HG03108 (cell line): ENCODE data around the gene CCDC172.
"Not testable (repeated sequence)": the region's sequence is repeated elsewhere in the genome, so short reads cannot be mapped to it uniquely, and the experiment has no call there.

Experiments
- ATAC-seq: cut with Tn5 transposase; IDR thresholded peaks from one replicate; pipeline ENCODE4 v1.9.1; 2021; ENCODE audit warnings: moderate library complexity; ENCODE audit not compliant: unreplicated experiment

The CCDC172 gene

DNA sequence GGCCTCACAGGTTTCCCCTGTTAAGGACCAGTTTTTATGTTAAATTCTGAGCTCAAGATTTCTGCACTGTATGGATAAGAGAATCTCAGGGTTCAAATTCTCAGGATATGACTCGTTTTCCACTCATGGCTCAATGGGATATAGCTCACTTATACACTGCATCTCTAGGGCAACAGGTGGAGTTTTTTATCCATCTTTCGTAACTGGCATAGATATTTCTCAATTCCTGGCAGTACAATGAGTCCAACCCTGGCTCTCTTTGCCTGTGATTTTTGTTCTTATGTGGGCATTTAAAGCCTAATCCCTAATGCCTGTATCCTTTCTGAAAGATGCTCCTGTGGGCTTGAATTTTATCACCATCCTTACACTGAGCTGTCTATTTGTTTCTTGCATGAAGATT, 7.6 kb downstream of the CCDC172 start:
- ATAC-seq: no peak

- no peak for ATAC-seq
Observed at GRCh38 chr10:116336866-116337265, 12.6 kb downstream of the CCDC172 start.

DNA sequence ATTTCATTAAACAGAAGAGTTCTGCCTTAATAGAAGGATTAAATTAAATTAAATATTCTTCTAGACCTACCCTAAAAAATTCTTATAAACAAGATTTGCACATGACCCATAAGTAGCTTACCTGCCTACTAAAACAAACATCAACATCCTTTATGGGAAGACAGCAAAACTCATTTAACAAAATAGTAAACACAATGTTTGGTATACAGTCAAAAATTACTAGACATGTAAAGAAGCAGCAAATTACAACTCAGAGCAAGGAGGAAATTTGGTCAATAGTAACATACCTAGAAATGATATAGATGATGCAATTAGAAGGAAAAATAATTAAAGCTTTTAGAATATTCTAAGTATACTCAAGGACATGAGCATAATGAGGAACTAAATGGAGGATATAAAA, 27.9 kb downstream of the CCDC172 start:
- ATAC-seq: no peak

DNA sequence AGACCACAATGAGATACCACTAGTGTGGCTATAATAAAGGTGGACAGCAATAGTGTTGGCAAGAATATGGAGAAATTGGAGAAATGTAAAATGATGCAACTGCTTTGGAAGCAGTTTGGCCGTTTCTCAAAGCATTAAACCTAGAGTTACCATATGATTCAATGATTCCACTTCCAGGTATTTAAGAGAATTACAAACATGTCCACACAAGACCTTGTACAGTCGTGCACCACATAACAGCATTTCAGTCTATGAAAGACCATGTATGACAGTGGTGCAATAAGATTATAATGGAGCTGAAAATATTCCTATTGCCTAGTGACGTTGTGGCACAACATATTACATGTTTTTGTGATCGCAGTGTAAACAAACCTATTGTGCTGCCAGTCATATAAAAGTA, 29.6 kb downstream of the CCDC172 start:
- no peak for ATAC-seq

DNA sequence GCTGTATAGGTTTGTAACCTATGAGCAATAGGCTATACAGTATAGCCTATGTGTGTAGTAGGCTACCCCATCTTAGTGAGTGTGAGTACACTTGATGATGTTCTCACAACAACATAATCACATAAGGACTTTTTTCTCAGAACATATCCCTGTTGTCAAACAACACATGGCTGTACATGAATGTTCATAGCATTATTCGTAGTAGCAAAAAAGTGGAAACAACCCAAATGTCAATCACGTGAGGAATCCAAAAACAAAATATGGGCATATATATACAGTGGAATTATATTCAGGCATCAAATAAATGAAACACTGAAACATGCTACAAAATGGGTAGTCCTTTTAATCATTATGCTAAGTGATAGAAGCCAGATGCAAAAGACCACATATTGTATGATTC, 31.1 kb downstream of the CCDC172 start:
- ATAC-seq: no peak

- ATAC-seq: no peak
Observed at GRCh38 chr10:116356833-116357232, 32.6 kb downstream of the CCDC172 start.

DNA sequence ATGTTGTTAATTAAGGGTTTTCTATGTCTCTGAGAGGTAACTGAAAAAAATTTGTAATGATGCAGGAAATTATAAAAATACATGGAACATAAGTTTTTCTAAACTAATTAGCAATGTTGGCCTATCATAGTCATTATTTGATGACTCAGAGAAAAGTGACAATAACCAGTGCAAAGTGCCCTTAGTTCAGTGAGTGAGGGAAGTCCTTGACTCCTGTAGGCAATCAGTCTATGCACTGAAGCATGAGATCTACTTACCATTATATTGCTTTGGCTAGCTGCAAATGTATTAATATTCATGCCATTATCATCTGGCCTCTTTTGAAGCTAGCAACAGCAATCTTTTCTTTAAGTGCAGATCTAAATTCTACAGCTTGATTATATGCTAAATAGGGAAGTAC, 40.6 kb downstream of the CCDC172 start:
- ATAC-seq: no peak

GRCh38 chr10:116371737-116372136, 47.5 kb downstream of the CCDC172 start:
- no peak for ATAC-seq

DNA sequence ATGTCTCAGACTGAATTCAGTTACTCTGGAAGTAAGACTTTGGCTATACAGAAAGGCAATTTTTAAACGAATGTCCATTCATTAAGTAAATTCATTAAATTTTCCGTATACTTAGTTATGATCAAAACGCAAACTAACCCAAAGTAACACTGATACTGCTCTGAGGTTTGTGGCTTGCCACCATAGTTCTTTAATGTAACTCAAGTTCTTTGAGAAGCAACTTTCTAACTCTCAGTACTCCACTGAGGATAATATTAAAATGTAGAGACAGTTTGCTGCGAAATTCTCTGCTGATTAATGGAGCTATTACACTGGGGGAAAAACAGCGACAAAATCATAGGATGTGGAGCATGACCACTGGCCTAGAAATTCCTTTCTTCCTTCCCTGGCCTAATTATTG, 58.0 kb downstream of the CCDC172 start:
- ATAC-seq: no peak

DNA sequence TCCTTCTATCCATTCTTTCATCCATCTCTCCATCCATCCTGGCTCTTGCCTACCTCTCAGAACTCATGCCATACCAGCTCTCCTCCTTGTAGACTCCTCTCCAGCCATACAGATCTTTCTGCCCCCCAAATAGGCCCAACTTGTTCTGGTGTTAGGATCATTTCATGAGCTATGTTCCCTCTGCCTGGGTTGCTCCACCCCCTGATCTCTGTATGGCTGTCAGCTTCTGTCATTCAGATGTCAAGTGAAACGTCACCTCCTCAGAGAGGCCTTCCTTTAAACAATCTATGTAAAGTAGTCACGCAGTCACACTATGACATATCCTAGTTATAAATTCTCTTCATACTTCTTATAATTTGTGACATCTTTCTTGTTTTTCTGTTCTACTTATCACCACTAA, 61.1 kb downstream of the CCDC172 start:
- ATAC-seq: no peak

DNA sequence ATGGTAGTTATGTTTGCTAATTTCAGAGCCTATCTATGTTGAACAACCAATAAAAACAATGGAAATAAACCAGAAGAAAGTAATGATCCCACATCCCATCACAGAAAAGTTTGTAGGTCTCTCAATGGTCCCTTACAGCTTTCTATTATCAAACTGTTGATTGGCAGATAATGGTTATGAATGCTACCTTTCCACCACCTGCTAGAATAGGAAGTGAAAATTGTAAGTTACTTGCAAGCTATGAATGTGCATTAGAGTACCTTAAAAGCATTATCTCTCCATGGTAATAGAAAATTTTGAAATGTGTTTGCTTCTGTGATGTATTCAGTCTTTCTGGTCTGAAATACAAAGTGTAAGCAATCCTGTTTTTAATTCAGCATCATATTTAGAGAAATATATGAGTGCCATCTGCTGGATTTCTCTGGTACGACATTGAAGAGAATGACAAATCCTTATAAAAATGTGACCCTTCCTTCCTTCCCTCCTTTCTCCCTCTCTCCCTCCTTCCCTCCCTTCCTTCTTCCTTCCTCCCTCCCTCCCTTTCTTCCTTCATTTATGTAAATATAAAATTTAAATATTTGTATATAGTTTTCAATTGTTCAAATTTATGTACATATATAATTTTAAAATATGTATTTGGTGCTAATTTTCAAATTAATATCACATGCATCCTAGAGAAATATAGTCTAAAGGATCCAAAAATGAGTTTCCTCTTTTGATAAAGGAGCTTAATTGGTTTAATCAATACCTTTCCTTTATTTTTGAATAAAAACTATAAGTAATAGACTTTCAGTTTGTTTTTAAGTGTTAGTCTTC, 62.0 kb downstream of the CCDC172 start:
- ATAC-seq: no peak

- not testable (repeated sequence) for ATAC-seq
Observed at GRCh38 chr10:116393246-116393831, 69.1 kb downstream of the CCDC172 start.

DNA sequence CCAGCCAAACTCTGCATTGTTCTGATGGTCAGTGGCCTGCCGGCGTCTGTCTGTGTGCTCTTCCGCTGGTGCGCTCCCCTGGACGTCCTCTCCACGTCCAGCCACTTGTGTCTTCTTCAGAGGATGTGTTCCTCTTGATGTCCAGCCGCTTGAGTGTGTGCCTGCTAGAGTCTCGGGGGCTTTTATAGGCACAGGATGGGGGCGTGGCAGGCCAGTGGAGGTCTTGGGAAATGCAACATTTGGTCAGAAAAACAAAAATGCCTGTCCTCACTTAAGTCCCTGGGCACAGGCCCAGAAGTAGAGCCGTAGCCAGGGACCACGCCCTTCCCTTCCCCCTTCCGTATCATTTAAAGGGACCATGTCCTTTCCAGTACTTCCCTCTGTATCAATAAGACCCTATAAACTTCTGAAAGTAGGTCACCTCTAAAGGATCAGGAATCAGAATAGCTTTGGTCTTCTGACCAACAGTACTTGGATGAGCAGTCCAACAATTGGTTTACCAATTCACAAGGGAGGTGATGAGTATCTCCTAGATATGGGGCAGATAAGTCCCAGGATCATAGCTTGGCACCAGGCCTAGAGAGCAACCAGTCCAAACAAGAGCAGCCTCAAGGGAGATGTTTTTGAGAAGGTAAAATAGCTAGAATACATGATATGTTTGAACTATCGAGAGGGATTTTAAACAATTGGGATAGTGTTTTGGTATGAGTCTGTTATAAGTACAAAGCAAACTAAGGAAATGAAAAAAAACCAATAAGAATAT, 71.2 kb downstream of the CCDC172 start:
- ATAC-seq: no peak

DNA sequence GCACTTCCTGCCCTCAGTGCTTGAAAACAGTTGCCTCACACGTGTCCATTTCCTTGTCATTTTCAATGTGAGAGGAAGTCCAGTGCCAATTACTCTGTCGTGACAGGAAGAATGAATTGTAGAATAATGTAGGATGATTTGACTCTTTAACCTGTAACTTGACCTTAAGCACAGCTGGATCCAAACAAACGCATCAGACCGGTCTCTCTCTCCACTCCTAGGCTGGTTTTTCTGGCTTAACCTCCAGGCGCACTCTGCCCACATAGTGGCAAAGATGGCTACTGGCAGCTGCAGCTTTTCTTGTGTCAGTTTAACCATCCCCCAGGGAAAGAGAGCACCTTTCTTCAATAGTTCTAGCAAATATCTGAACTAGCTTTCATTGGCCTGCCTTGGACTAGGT, 74.0 kb downstream of the CCDC172 start:
- no peak for ATAC-seq

DNA sequence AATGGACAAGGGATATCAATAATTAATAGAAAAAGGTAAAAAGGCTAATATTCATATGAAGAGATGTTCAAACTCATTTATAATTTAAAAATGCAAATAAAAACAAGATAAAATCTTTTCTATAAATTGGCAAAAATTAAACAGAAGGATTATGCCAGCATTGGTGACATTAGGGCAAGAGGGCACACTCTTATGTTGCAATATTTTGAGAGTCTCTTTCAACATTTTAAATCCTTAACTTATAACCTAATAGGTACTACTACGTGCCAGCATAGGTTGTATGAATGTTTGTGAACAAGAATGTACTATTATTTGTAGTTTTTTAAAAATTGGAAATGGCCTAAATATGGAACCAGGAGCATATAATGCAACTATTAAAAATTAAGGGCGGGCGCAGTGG, 78.6 kb downstream of the CCDC172 start:
- ATAC-seq: no peak

GRCh38 chr10:116403740-116404250, 79.5 kb downstream of the CCDC172 start:
- ATAC-seq: no peak

GRCh38 chr10:116408719-116409118, 84.5 kb downstream of the CCDC172 start:
- ATAC-seq: no peak

DNA sequence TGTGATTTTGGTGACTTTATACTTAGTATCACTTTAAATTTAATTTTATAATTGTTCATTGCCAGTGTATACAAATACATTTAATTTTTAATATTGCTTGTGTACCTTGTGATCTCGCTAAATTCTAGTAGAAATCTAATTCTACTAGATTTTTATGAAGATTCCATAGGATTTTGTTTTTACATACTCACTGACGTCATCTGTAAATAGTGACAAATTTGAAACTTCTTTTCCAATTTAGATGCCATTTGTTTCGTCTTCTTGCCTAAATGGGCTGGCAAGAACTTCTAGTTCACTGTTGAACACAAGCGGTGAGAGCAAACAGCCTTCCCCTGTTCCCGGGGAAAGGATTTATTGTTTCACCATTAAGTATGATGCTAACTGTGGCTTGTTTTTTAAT, 86.1 kb downstream of the CCDC172 start:
- no peak for ATAC-seq

- ATAC-seq: no peak
Observed at GRCh38 chr10:116417821-116418220, 93.6 kb downstream of the CCDC172 start.

DNA sequence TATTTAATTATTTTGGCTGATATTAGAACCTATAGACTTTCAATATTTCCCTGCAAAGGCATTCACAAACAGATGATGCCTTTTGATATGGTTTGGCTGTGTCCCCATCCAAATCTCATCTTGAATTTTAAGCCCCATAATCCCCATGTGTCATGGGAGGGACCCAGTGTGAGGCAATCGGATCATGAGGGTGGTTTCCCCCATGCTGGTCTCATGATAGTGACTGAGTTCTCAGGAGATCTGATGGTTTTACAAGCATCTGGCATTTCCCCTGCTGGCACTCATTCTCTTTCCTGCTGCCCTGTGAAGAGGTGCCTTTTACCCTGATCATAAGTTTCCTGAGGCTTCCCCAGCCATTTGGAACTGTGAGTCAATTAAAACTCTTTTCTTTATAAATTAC, 94.1 kb downstream of the CCDC172 start:
- ATAC-seq: no peak

- no peak for ATAC-seq
Observed at GRCh38 chr10:116421815-116422214, 97.6 kb downstream of the CCDC172 start.

DNA sequence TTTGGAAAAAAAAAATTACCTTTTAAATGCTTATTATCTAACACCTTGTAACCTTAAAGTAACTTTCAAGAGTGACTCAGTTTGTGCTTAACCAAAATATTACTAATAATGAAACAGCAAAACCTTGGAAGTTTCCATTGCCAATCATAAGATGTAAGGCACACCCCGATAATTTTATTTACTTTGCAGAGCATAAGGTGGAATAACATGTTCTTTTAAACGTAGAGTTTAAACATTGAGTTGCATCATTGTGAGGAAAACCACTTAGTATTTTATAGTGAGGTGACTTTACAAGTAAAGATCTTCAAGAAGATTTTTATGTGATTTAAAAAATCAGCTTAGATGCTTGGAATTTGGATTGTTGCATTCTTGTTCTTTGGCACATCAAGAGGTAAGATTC, 103.4 kb downstream of the CCDC172 start, which contains the start of gene PNLIPRP3:
Gene PNLIPRP3 (plus strand): TSS at position 177 of the 400 bp plus-strand sequence. CDS start 166 bp downstream, at position 343.
- no peak for ATAC-seq
